ENCODE measurements around the gene PHLDA2.

The PHLDA2 gene

GRCh38 chr11:2882396-2883110 lies 46.7 kb downstream of the PHLDA2 start:
- intact Hi-C loops (cut with DNase I; ENCODE audit: low total_unique reads) = loop anchor here (10.0 kb wide), 1 partner anchor 542 kb away; no protein-coding TSS in a partner anchor
- TF ChIP-seq CTCF (IDR thresholded peaks at IDR 0.05) = no peak
- no peaks in the 10 kb centered on the region for H3K27me3 ChIP-seq
- no peak overlapping the region for H3K27ac ChIP-seq
- no peak for DNase-seq
- peaks cover 0 to 17% (median 13%) of the 10 kb centered on the region in 3 donors for H3K36me3 ChIP-seq
- peaks cover 0 to 29% (median 11%) of the 10 kb centered on the region in 4 donors for H3K4me1 ChIP-seq
- H3K4me3 ChIP-seq = peak overlapping the region in 1 of 2 donors; percentile 87
- H3K9me3 ChIP-seq = no peaks in the 10 kb centered on the region

GRCh38 chr11:2881981-2882375 lies 47.2 kb downstream of the PHLDA2 start:
- Histone ChIP-seq H3K27me3 (no peaks in the 10 kb centered on the region), H3K27ac (no peak overlapping the region), H3K4me3 (no peak overlapping the region), H3K9me3 (peaks cover 0 to 3% (median 0%) of the 10 kb centered on the region in 3 donors), H3K4me1 (peaks cover 0 to 29% (median 11%) of the 10 kb centered on the region in 4 donors), H3K36me3 (peaks cover 4 to 17% (median 13%) of the 10 kb centered on the region in 3 donors)
- intact Hi-C loops (cut with DNase I; ENCODE audit: low total_unique reads) = loop anchor here (10.0 kb wide), 1 partner anchor 543 kb away; no protein-coding TSS in a partner anchor
- TF ChIP-seq CTCF (IDR thresholded peaks at IDR 0.05) = no peak
- peak in 1 of 2 donors; percentile 65 for DNase-seq

GRCh38 chr11:2881076-2881980 lies 47.9 kb downstream of the PHLDA2 start:
- TF ChIP-seq CTCF (IDR thresholded peaks at IDR 0.05) = no peak
- Histone ChIP-seq H3K4me3 (no peak overlapping the region), H3K4me1 (peaks cover 0 to 25% (median 7%) of the 10 kb centered on the region in 4 donors), H3K27me3 (no peaks in the 10 kb centered on the region), H3K9me3 (peaks cover 0 to 6% (median 0%) of the 10 kb centered on the region in 3 donors), H3K27ac (no peak overlapping the region), H3K36me3 (peaks cover 7 to 17% (median 13%) of the 10 kb centered on the region in 3 donors)
- DNase-seq = no peak
- intact Hi-C loops (cut with DNase I; ENCODE audit: low total_unique reads) = loop anchor here (10.0 kb wide), 1 partner anchor 543 kb away; no protein-coding TSS in a partner anchor

GRCh38 chr11:2880646-2881045 lies 48.6 kb downstream of the PHLDA2 start:
- intact Hi-C loops (cut with DNase I; ENCODE audit: low total_unique reads) = loop anchor here (10.0 kb wide), 1 partner anchor 544 kb away; no protein-coding TSS in a partner anchor
- Histone ChIP-seq H3K9me3 (peaks cover 0 to 6% (median 0%) of the 10 kb centered on the region in 3 donors), H3K4me3 (no peak overlapping the region), H3K36me3 (peaks cover 7 to 17% (median 13%) of the 10 kb centered on the region in 3 donors), H3K27me3 (no peaks in the 10 kb centered on the region), H3K27ac (no peak overlapping the region), H3K4me1 (peaks cover 0 to 22% (median 5%) of the 10 kb centered on the region in 4 donors)
- no peak for TF ChIP-seq CTCF (IDR thresholded peaks at IDR 0.05)
- DNase-seq = no peak

GRCh38 chr11:2878782-2879181 lies 50.4 kb downstream of the PHLDA2 start:
- no peak overlapping the region for H3K4me3 ChIP-seq
- peaks cover 0 to 8% of the 10 kb centered on the region in 2 donors for H3K27me3 ChIP-seq
- H3K27ac ChIP-seq = no peak overlapping the region
- TF ChIP-seq CTCF (IDR thresholded peaks at IDR 0.05) = no peak
- H3K4me1 ChIP-seq = peaks cover 0 to 22% (median 5%) of the 10 kb centered on the region in 4 donors
- H3K9me3 ChIP-seq = peaks cover 0 to 6% (median 0%) of the 10 kb centered on the region in 3 donors
- peaks cover 11 to 17% (median 13%) of the 10 kb centered on the region in 3 donors for H3K36me3 ChIP-seq
- DNase-seq = no peak
- intact Hi-C loops (cut with DNase I; ENCODE audit: low total_unique reads) = no loop called here

All from tibial artery (tissue), 4 donors.